RWPE2 (cell line): ENCODE measurements around the gene UXT.
"Not testable (repeated sequence)": the region's sequence is repeated elsewhere in the genome, so short reads cannot be mapped to it uniquely, and the experiment has no call there.

ENCODE experiments used
- ATAC-seq: fragments of 200-7000 bp; cut with Tn5 transposase; 3 replicates; pipeline ENCODE4 v1.9.1; 2021; ENCODE audit warnings: low read depth
- DNase-seq: peaks from one replicate; pipeline ENCODE4 v3.0.0-alpha.2; 2020; ENCODE audit warnings: low spot score
- H3K27ac ChIP-seq: fragments of 450-650 bp; 2 replicates; pipeline ENCODE4 v1.5.1; 2017; ENCODE audit warnings: mild to moderate bottlenecking; ENCODE audit not compliant: poor library complexity, severe bottlenecking
- H3K27me3 ChIP-seq: fragments of 250-450 bp; sonication (Bioruptor Pico); 2 replicates; pipeline ENCODE4 v1.5.1; 2021; ENCODE audit warnings: mild to moderate bottlenecking, moderate library complexity; ENCODE audit not compliant: insufficient read depth, poor library complexity, severe bottlenecking
- H3K36me3 ChIP-seq: fragments of 250-450 bp; sonication (Bioruptor Pico); 2 replicates; pipeline ENCODE4 v1.5.1; 2020; ENCODE audit warnings: low read depth, mild to moderate bottlenecking, moderate library complexity
- H3K4me1 ChIP-seq: fragments of 250-450 bp; sonication (Bioruptor Pico); 2 replicates; pipeline ENCODE4 v1.5.1; 2021; ENCODE audit warnings: mild to moderate bottlenecking, moderate library complexity; ENCODE audit not compliant: insufficient read depth, poor library complexity, severe bottlenecking
- H3K4me3 ChIP-seq: fragments of 250-450 bp; sonication (Bioruptor Pico); 2 replicates; pipeline ENCODE4 v1.5.1; 2021; ENCODE audit warnings: mild to moderate bottlenecking, moderate library complexity; ENCODE audit not compliant: severe bottlenecking
- H3K9me3 ChIP-seq: fragments of 250-450 bp; sonication (Bioruptor Pico); 2 replicates; pipeline ENCODE4 v1.5.1; 2021; ENCODE audit warnings: mild to moderate bottlenecking, moderate library complexity; ENCODE audit not compliant: severe bottlenecking
- CTCF ChIP-seq: fragments of 450-650 bp; IDR thresholded peaks from one replicate; pipeline ENCODE4 v1.5.1; 2017; ENCODE audit warnings: mild to moderate bottlenecking, moderate library complexity; ENCODE audit not compliant: poor library complexity, severe bottlenecking

The UXT gene

GRCh38 chrX:47674776-47675175 lies 15.8 kb upstream of the UXT start:
- no peak for DNase-seq
- H3K4me3 ChIP-seq = no peak overlapping the region
- H3K27me3 ChIP-seq = no peaks in the 10 kb centered on the region
- H3K4me1 ChIP-seq = no peaks in the 10 kb centered on the region
- no peak for ATAC-seq
- no peak for TF ChIP-seq CTCF
- H3K36me3 ChIP-seq = no peaks in the 10 kb centered on the region
- no peaks in the 10 kb centered on the region for H3K9me3 ChIP-seq
- H3K27ac ChIP-seq = no peak overlapping the region

DNA sequence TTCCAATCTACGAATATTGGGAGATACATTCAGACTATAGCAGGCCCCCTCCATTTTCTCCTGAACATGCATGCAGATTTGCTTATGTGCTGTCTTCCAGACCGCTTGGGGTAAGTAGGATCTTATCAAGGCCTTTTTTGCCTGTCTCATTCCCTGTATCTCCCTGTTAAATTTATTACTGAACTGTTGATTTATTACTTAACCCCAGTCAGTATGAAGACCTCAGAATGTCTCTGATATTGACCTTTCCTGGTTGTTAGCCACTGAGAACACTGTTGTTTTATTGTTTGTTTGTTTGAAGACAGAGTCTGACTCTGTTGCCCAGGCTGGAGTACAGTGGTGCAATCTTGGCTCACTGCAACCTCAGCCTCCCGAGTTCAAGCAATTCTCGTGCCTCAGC lies 6.8 kb upstream of the UXT start:
- not testable (repeated sequence) for H3K36me3 ChIP-seq, H3K9me3 ChIP-seq, H3K4me1 ChIP-seq, ATAC-seq, H3K27me3 ChIP-seq, DNase-seq, H3K4me3 ChIP-seq, H3K27ac ChIP-seq

DNA sequence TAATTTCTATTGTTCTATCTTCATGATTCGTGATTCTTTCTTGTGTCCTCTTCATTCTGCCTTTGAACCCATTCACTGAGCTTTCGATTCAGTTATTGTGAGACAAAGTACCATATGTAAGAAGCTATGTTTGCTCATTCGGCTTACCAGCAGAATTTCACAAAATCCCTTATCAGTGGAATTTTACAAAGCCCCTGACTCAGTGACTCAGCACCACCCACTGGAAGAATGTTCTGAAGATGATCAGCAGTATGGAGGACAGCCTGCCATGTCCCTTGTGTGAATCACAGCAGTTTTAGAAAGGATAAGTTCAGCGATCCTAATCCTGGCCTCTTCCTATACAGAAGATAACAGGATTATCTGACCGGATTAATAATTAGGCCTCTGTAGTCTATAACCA lies 5.8 kb upstream of the UXT start:
- no peak overlapping the region for H3K4me3 ChIP-seq
- H3K27me3 ChIP-seq = no peaks in the 10 kb centered on the region
- DNase-seq (no peak), ATAC-seq (no peak)
- H3K9me3 ChIP-seq = no peaks in the 10 kb centered on the region
- no peaks in the 10 kb centered on the region for H3K4me1 ChIP-seq
- no peak overlapping the region for H3K27ac ChIP-seq
- no peaks in the 10 kb centered on the region for H3K36me3 ChIP-seq
- TF ChIP-seq CTCF = no peak

GRCh38 chrX:47662144-47662657 lies 3.2 kb upstream of the UXT start:
- no peak for TF ChIP-seq CTCF
- H3K27ac ChIP-seq = peak overlapping the region; percentile 48
- H3K4me3 ChIP-seq = no peak overlapping the region
- H3K27me3 ChIP-seq = no peaks in the 10 kb centered on the region
- DNase-seq (no peak), ATAC-seq (peak; percentile 43; the same call in 2 of the 3 replicates)
- no peaks in the 10 kb centered on the region for H3K9me3 ChIP-seq
- H3K4me1 ChIP-seq = no peaks in the 10 kb centered on the region
- peaks cover 11% of the 10 kb centered on the region for H3K36me3 ChIP-seq

GRCh38 chrX:47661539-47661938 lies 2.6 kb upstream of the UXT start:
- H3K4me3 ChIP-seq = no peak overlapping the region
- peaks cover 18% of the 10 kb centered on the region for H3K36me3 ChIP-seq
- H3K27ac ChIP-seq = peak overlapping the region; percentile 48
- DNase-seq (no peak), ATAC-seq (no peak)
- H3K9me3 ChIP-seq = no peaks in the 10 kb centered on the region
- no peaks in the 10 kb centered on the region for H3K27me3 ChIP-seq
- no peak for TF ChIP-seq CTCF
- H3K4me1 ChIP-seq = no peaks in the 10 kb centered on the region
